Stomach (tissue), 9 donors: ENCODE measurements around the gene YJU2. TPM values are rescaled to one million over a fixed set of nuclear protein-coding genes. Genes with fewer than 3 reads are reported as not detected.
"Not testable (repeated sequence)": the region's sequence is repeated elsewhere in the genome, so short reads cannot be mapped to it uniquely, and the experiment has no call there.

Source experiments
- DNase-seq, 2 donors: peaks; one replicate each; pipeline versions ENCODE4 v3.0.0 to v3.0.0-alpha.2; 2013 to 2019
- H3K27ac ChIP-seq, 5 donors: fragments of 200-600 bp in 4 of 5; sonication (generic) in 4 of 5; one replicate each; pipeline ENCODE4 v1.5.1; 2013 to 2019; ENCODE audit warnings: mild to moderate bottlenecking in 1 of 5, moderate library complexity in 1 of 5
- H3K27me3 ChIP-seq, 3 donors: fragments of 200-600 bp; sonication (generic); one replicate each; pipeline ENCODE4 v1.5.1; 2017 to 2019; ENCODE audit warnings: mixed run types in 1 of 3
- H3K36me3 ChIP-seq, 4 donors: fragments of 200-600 bp; sonication (generic); 1 replicate in 3 of 4; 2 replicates in 1 of 4; pipeline ENCODE4 v1.5.1; 2016 to 2019
- H3K4me1 ChIP-seq, 4 donors: fragments of 200-600 bp; sonication (generic); one replicate each; pipeline ENCODE4 v1.5.1; 2016 to 2019
- H3K4me3 ChIP-seq, 4 donors: fragments of 200-600 bp; sonication (generic) in 3 of 4; one replicate each; pipeline ENCODE4 v1.5.1; 2016 to 2019; ENCODE audit warnings: mild to moderate bottlenecking in 1 of 4
- H3K9me3 ChIP-seq, 4 donors: fragments of 200-600 bp; sonication (generic); one replicate each; pipeline ENCODE4 v1.5.1; 2016 to 2019
- CTCF ChIP-seq, 7 experiments: fragments of 450-650 bp in 4 of 7; fragments of 200-600 bp in 3 of 7; sonication (generic) in 3 of 7; IDR thresholded peaks; one replicate each; pipeline ENCODE4 v1.5.1; 2016 to 2019; ENCODE audit warnings: antibody characterized with exemption in 7 of 7, control low read depth in 2 of 7, mild to moderate bottlenecking in 1 of 7
- EP300 ChIP-seq: sonication (generic); formaldehyde crosslinking; IDR thresholded peaks from one replicate; pipeline ENCODE4 v1.6.1; 2017; ENCODE audit warnings: antibody characterized with exemption
- POLR2A ChIP-seq, 4 donors: fragments of 450-650 bp; IDR thresholded peaks; one replicate each; pipeline ENCODE4 v1.6.1; 2016; ENCODE audit warnings: antibody characterized with exemption in 4 of 4, control low read depth in 2 of 4, mild to moderate bottlenecking in 1 of 4, moderate library complexity in 1 of 4
- POLR2AphosphoS5 ChIP-seq, 3 donors: sonication (generic); formaldehyde crosslinking; IDR thresholded peaks; one replicate each; pipeline ENCODE4 v1.6.1; 2016; ENCODE audit warnings: antibody characterized with exemption in 3 of 3
- WGBS, 5 donors: extraction: QIAGEN DNeasy Blood & Tissue Kit in 3 of 5; methylation state at CpG; one replicate each; pipeline versions ENCODE4 v1.1.5 to v1.1.7; 2013 to 2018; 5-methylcytosine and 5-hydroxymethylcytosine counted together
- intact Hi-C: fragments of 100-400 bp; cut with DNase I; formaldehyde crosslinking; loops from one replicate; pipeline ENCODE4 v1.15.1; 2023; ENCODE audit warnings: low total_unique reads
- polyA plus RNA-seq, 3 donors: library from polyadenylated mRNA; stranded (reverse); fragments of 200-250 nt; gene quantifications; one replicate each; pipeline ENCODE4 v1.2.3, GENCODE V29; 2013
- total RNA-seq, 5 donors: library from RNA; depleted of rRNA; stranded (reverse); fragments of >200 nt; gene quantifications; one replicate each; pipeline versions ENCODE4 v1.1.0 to v1.2.3, GENCODE V29; 2014 to 2016
- donor health status: healthy with polysubstance abuse.
- donor health status: Bipolar disorder and iron deficiency.
- donor health status: healthy.

The YJU2 gene
- total and polyA plus RNA-seq, 8 donors: 3.5 to 48.4 (median 23.9) TPM

GRCh38 chr19:4284176-4284958, 37.5 kb downstream of the YJU2 start:
- DNase-seq: peak in 1 of 2 donors; percentile 46
- Histone ChIP-seq H3K9me3 (no peaks in the 10 kb centered on the region), H3K4me3 (no peak overlapping the region), H3K27ac (no peak overlapping the region), H3K27me3 (peaks cover 8 to 74% (median 29%) of the 10 kb centered on the region in 3 donors), H3K4me1 (peaks cover 4 to 18% (median 8%) of the 10 kb centered on the region in 4 donors), H3K36me3 (no peaks in the 10 kb centered on the region)
- intact Hi-C loops: no loop called here
- 35 to 48% (median 45%) methylated on average over 20 of the region's 20 CpGs for WGBS, 5 donors
- TF ChIP-seq EP300: no peak
- no peak for TF ChIP-seq POLR2A (IDR thresholded peaks at IDR 0.05)
- TF ChIP-seq POLR2AphosphoS5 (IDR thresholded peaks at IDR 0.05): no peak
- no peak for TF ChIP-seq CTCF (IDR thresholded peaks at IDR 0.05)

- peaks cover 2 to 73% (median 23%) of the 10 kb centered on the region in 3 donors for H3K27me3 ChIP-seq
- H3K4me3 ChIP-seq: no peak overlapping the region
- WGBS, 5 donors: 58 to 78% (median 68%) methylated on average over 6 of the region's 6 CpGs
- no peaks in the 10 kb centered on the region for H3K9me3 ChIP-seq
- no peak overlapping the region for H3K27ac ChIP-seq
- TF ChIP-seq POLR2A (IDR thresholded peaks at IDR 0.05) (no peak), EP300 (no peak), POLR2AphosphoS5 (IDR thresholded peaks at IDR 0.05) (no peak), CTCF (IDR thresholded peaks at IDR 0.05) (no peak)
- peaks cover 0 to 12% (median 2%) of the 10 kb centered on the region in 4 donors for H3K4me1 ChIP-seq
- no peak for DNase-seq
- H3K36me3 ChIP-seq: no peaks in the 10 kb centered on the region
- intact Hi-C loops: no loop called here
Measured at GRCh38 chr19:4284974-4285373, 38.1 kb downstream of the YJU2 start.

DNA sequence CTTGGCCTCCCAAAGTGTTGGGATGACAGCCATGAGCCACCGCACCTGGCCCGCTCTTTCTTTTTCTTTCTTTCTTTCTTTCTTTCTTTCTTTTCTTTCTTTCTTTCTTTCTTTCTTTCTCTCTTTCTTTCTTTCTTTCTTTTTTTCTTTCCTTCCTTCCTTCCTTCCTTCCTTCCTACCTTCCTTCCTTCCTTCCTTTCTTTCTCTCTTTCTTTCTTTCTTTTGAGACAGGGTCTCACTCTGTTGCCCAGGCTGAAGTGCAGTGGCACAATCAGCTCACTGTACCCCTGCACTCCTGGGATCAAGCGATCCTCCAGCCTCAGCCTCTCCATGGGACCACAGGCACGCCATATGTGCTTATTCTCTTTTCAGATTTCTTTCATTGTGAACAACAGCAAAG, 39.3 kb downstream of the YJU2 start:
- H3K36me3 ChIP-seq, H3K4me3 ChIP-seq, DNase-seq, H3K4me1 ChIP-seq, intact Hi-C loops, H3K27ac ChIP-seq, H3K9me3 ChIP-seq: not testable (repeated sequence)
- WGBS, 5 donors: 78 to 93% (median 88%) methylated on average over 4 of the region's 4 CpGs
- H3K27me3 ChIP-seq: peaks cover 0 to 73% (median 12%) of the 10 kb centered on the region in 3 donors

DNA sequence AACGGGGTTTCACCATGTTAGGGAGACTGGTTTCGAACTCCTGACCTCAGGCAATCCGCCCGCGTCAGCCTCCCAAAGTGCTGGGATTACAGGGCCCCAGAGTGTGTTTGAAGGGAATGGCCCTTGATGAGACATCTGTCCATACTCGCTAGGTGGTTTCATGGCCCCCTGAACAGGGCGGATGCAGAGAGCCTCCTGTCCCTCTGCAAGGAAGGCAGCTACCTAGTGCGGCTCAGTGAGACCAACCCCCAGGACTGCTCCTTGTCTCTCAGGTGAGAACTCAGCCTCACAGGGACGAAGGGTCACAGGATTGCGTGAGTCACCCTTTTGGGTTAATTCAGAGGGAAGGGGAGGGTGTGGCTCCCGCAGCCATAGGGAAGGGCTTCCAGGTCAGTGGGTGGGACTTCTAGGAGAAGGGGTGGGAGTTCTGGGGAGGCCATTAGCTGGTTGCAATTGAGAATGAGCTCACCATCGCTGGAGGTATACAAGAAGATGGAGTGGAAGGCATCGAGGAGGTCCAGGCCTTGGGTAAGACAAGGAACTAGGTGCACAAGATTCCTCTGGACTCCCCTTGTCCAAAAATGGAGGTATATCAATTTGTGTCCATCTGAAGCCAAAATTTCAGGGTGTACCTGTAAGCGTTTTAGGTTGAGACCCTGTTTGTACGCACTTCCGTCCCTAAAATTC, 41.4 kb downstream of the YJU2 start:
- intact Hi-C loops: no loop called here
- no peak for TF ChIP-seq POLR2A (IDR thresholded peaks at IDR 0.05)
- no peak for TF ChIP-seq EP300
- TF ChIP-seq POLR2AphosphoS5 (IDR thresholded peaks at IDR 0.05): no peak
- TF ChIP-seq CTCF (IDR thresholded peaks at IDR 0.05): no peak
- Histone ChIP-seq H3K4me3 (no peak overlapping the region), H3K9me3 (no peaks in the 10 kb centered on the region), H3K36me3 (no peaks in the 10 kb centered on the region), H3K27me3 (peaks cover 0 to 67% (median 12%) of the 10 kb centered on the region in 3 donors), H3K4me1 (peaks cover 0 to 4% (median 0%) of the 10 kb centered on the region in 4 donors), H3K27ac (no peak overlapping the region)
- 71 to 83% (median 75%) methylated on average over 13 to 16 of the region's 16 CpGs for WGBS, 5 donors
- no peak for DNase-seq
